ENCODE results near the gene OR6K3. TPM values are rescaled to one million over a fixed set of nuclear protein-coding genes. Genes with fewer than 3 reads are reported as not detected.

Gene OR6K3
- total RNA-seq, 1 donor from 2014 or later, result not detected

- no peaks in the 10 kb centered on the region for H3K36me3 ChIP-seq (ENCODE audit: control insufficient read depth, insufficient read depth, low read length)
- H3K4me3 ChIP-seq (ENCODE audit: low read depth, low read length), result no peak overlapping the region
- H3K27me3 ChIP-seq (ENCODE audit: control insufficient read depth, insufficient read depth, low read length), result no peaks in the 10 kb centered on the region
- DNase-seq (ENCODE audit: low read depth), result no peak
- TF ChIP-seq CTCF (IDR thresholded peaks at IDR 0.05; ENCODE audit: insufficient read depth, low read length, poor library complexity, severe bottlenecking), result no peak
These were observed 4.2 kb downstream of the OR6K3 start for GRCh38 chr1:158716335-158716734.

- Histone ChIP-seq H3K27me3 (ENCODE audit: control insufficient read depth, insufficient read depth, low read length) (no peaks in the 10 kb centered on the region), H3K4me3 (ENCODE audit: low read depth, low read length) (no peak overlapping the region), H3K36me3 (ENCODE audit: control insufficient read depth, insufficient read depth, low read length) (no peaks in the 10 kb centered on the region)
- DNase-seq (ENCODE audit: low read depth), result no peak
- TF ChIP-seq CTCF (IDR thresholded peaks at IDR 0.05; ENCODE audit: insufficient read depth, low read length, poor library complexity, severe bottlenecking), result no peak
These were observed 5.8 kb downstream of the OR6K3 start for GRCh38 chr1:158714754-158715153.

- no peak overlapping the region for H3K4me3 ChIP-seq (ENCODE audit: low read depth, low read length)
- TF ChIP-seq CTCF (IDR thresholded peaks at IDR 0.05; ENCODE audit: insufficient read depth, low read length, poor library complexity, severe bottlenecking), result no peak
- H3K27me3 ChIP-seq (ENCODE audit: control insufficient read depth, insufficient read depth, low read length), result no peaks in the 10 kb centered on the region
- no peak for DNase-seq (ENCODE audit: low read depth)
- H3K36me3 ChIP-seq (ENCODE audit: control insufficient read depth, insufficient read depth, low read length), result no peaks in the 10 kb centered on the region
These were observed 9.4 kb downstream of the OR6K3 start for GRCh38 chr1:158711098-158711497.

GRCh38 chr1:158706096-158706495 lies 14.4 kb downstream of the OR6K3 start:
- no peak for DNase-seq (ENCODE audit: low read depth)
- no peaks in the 10 kb centered on the region for H3K27me3 ChIP-seq (ENCODE audit: control insufficient read depth, insufficient read depth, low read length)

GRCh38 chr1:158700552-158700951 lies 20.0 kb downstream of the OR6K3 start, which contains the start of gene OR6K2:
OR6K2 (minus strand) TSS chr1:158700652; CDS start chr1:158700652, 0 bp downstream.
- H3K36me3 ChIP-seq (ENCODE audit: control insufficient read depth, insufficient read depth, low read length), result no peaks in the 10 kb centered on the region
- no peak for TF ChIP-seq CTCF (IDR thresholded peaks at IDR 0.05; ENCODE audit: insufficient read depth, low read length, poor library complexity, severe bottlenecking)
- DNase-seq (ENCODE audit: low read depth), result no peak
- no peak within 1 kb of the TSS for H3K4me3 ChIP-seq (ENCODE audit: low read depth, low read length)
- H3K27me3 ChIP-seq (ENCODE audit: control insufficient read depth, insufficient read depth, low read length), result no peaks in the 10 kb centered on the region

More at GRCh38 chr1:158706096-158706495, 14.4 kb downstream of the OR6K3 start:
- Histone ChIP-seq H3K4me3 (ENCODE audit: low read depth, low read length) (no peak overlapping the region), H3K36me3 (ENCODE audit: control insufficient read depth, insufficient read depth, low read length) (no peaks in the 10 kb centered on the region)
- no peak for TF ChIP-seq CTCF (IDR thresholded peaks at IDR 0.05; ENCODE audit: insufficient read depth, low read length, poor library complexity, severe bottlenecking)

GRCh38 chr1:158694596-158694995 lies 25.9 kb downstream of the OR6K3 start:
- Histone ChIP-seq H3K4me3 (ENCODE audit: low read depth, low read length) (no peak overlapping the region), H3K36me3 (ENCODE audit: control insufficient read depth, insufficient read depth, low read length) (no peaks in the 10 kb centered on the region), H3K27me3 (ENCODE audit: control insufficient read depth, insufficient read depth, low read length) (no peaks in the 10 kb centered on the region)
- no peak for TF ChIP-seq CTCF (IDR thresholded peaks at IDR 0.05; ENCODE audit: insufficient read depth, low read length, poor library complexity, severe bottlenecking)
- no peak for DNase-seq (ENCODE audit: low read depth)
